ENCODE data around the gene GNA12. TPM values are rescaled to one million over a fixed set of nuclear protein-coding genes. Genes with fewer than 3 reads are reported as not detected.

Gene GNA12
- total and polyA plus RNA-seq, 9 of the 15 experiments (the other 6 are each of a cell fraction or from before 2014, with no cell fraction given), result 0.65 to 32.7 (median 9.6) TPM

DNA sequence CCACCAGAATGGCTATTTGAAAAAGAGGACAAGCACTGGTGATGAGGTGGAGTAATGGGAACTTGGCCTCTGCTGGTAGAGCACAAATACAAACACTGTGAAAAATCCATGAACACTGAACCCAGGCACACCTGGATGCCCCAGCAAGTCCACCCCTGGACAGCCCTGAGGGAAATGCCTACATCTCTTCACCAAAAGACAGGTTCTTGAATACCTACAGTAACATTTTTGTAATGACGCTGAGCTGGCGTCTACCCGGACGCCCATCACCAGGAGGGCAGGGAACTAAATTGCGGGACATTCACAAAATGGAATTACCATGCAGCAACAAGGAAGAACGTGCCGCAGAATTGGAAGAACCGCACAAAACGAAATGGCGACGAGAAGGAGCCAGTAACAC lies 70.5 kb downstream of the GNA12 start:
- Histone ChIP-seq H3K79me2 (ENCODE audit: control insufficient read depth, insufficient read depth, low read length) (peaks cover 11% of the 10 kb centered on the region; the same call in 2 of the 3 replicates), H3K36me3 (ENCODE audit: control insufficient read depth, insufficient read depth, low read length) (no peaks in the 10 kb centered on the region; the same call in 2 of the 3 replicates), H2AFZ (ENCODE audit: low read depth, low read length) (no peak overlapping the region), H3K27ac (ENCODE audit: extremely low read depth, low read depth, low read length) (no peak overlapping the region), H3K9me3 (replicated peaks; ENCODE audit: control insufficient read depth, insufficient read depth, low read depth, low read length) (0 out of 2 replicates have a peak, but pooled peaks cover 2% of the 10 kb centered on the region), H3K9me1 (ENCODE audit: control insufficient read depth, insufficient read depth, low read length) (no peaks in the 10 kb centered on the region), H3K4me2 (ENCODE audit: insufficient read depth, low read length) (no peak overlapping the region), H3K9ac (ENCODE audit: insufficient read depth in 1 of 2, low read depth in 2 of 2, low read length in 2 of 2) (no peak overlapping the region), H4K20me1 (replicated peaks; ENCODE audit: control insufficient read depth, insufficient read depth, low read length) (no peaks in the 10 kb centered on the region), H3K4me1 (replicated peaks in 1 of 2; ENCODE audit: control insufficient read depth in 2 of 2, insufficient read depth in 2 of 2, low read length in 2 of 2) (peaks cover 11 to 15% of the 10 kb centered on the region in 2 experiments), H3K27me3 (ENCODE audit: control insufficient read depth in 2 of 2, insufficient read depth in 2 of 2, low read length in 2 of 2) (no peaks in the 10 kb centered on the region), H3K4me3 (no peak overlapping the region)
- TF ChIP-seq MAFG (tag; conservative IDR thresholded peaks at IDR 0.05) (no peak), HNRNPL (IDR thresholded peaks at IDR 0.05; ENCODE audit: low read depth, low read length) (no peak), GTF2A2 (tag; IDR thresholded peaks at IDR 0.05) (no peak), GABPB2 (CRISPR knock-in tag; conservative IDR thresholded peaks at IDR 0.05) (no peak), NUFIP1 (IDR thresholded peaks at IDR 0.05; ENCODE audit: partially characterized antibody) (no peak), HINFP (tag; conservative IDR thresholded peaks at IDR 0.05; ENCODE audit: low read depth) (no peak), ZNF311 (CRISPR knock-in tag; IDR thresholded peaks at IDR 0.05) (no peak)
- TF ChIP-seq, protein P1, sequence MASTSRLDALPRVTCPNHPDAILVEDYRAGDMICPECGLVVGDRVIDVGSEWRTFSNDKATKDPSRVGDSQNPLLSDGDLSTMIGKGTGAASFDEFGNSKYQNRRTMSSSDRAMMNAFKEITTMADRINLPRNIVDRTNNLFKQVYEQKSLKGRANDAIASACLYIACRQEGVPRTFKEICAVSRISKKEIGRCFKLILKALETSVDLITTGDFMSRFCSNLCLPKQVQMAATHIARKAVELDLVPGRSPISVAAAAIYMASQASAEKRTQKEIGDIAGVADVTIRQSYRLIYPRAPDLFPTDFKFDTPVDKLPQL (IDR thresholded peaks at IDR 0.05; ENCODE audit: extremely low read depth, insufficient read length), result no peak
- ATAC-seq, result no peak
- in situ Hi-C loops (cut with MboI) (no loop called here), intact Hi-C loops (cut with micrococcal nuclease) (no loop called here)
- POLR2A ChIA-PET, result no interaction called here
- CTCF ChIA-PET (ENCODE audit: low intra/inter-chr PET ratio), result no interaction called here
- no peak for FAIRE-seq
- no peak for DNase-seq (ENCODE audit: extremely low read depth in 1 of 4, low spot score in 3 of 4)
- WGBS (ENCODE audit: insufficient coverage, low coverage, missing lambda C conversion rate), result 85% methylated on average over 11 of the region's 11 CpGs
- BruUV-seq (replicated peaks), result no TSS peak

All from K562 (cell line).